ENCODE results near the gene ZNF835. TPM values are rescaled to one million over a fixed set of nuclear protein-coding genes. Genes with fewer than 3 reads are reported as not detected.

ZNF835 gene
- total RNA-seq, 1 experiment from 2014 or later, result 0.07 TPM

DNA sequence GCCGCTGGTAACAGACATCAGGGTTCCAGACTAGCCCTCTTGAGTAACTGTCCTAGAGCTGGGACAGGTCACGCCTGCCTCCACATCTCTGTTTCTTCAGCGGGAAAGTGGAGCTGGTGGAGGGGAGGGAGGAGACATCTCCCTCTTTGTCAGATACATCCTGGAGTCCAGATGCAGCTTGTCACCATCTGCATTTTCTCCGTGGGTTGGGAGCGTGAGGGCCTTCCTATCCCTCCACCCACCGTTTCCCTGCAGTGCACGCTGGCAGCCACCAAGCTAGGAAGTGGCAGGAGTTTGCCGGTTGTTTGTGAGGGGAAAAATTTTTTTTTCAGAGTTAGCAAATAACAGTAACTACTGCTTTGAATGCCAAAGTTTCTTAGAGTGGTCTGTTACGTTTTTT, 48.6 kb downstream of the ZNF835 start:
- Histone ChIP-seq H2BK20ac (ENCODE audit: low read depth, low read length, poor library complexity, severe bottlenecking) (no peak overlapping the region), H3K56ac (ENCODE audit: insufficient read length, low read depth, low read length) (no peak overlapping the region), H3K14ac (ENCODE audit: insufficient read depth, low read length) (no peak overlapping the region), H3K9ac (ENCODE audit: extremely low read depth, insufficient read length, low read length) (no peak overlapping the region), H2AK5ac (ENCODE audit: insufficient read length, low read length) (no peak overlapping the region), H2AFZ (ENCODE audit: low read length) (no peak overlapping the region), H2BK15ac (ENCODE audit: low read depth, low read length) (no peak overlapping the region), H4K5ac (ENCODE audit: insufficient read length, low read depth, low read length) (no peak overlapping the region), H3K79me2 (ENCODE audit: insufficient read depth, low read length) (no peaks in the 10 kb centered on the region), H3K9me3 (ENCODE audit: control insufficient read depth, low read depth, low read length) (peaks cover 7% of the 10 kb centered on the region), H3K18ac (ENCODE audit: insufficient read length, low read depth, low read length) (no peak overlapping the region), H3K23ac (ENCODE audit: insufficient read length, low read depth, low read length) (no peak overlapping the region), H3K23me2 (ENCODE audit: insufficient read length, low read depth, low read length, poor library complexity, severe bottlenecking) (no peaks in the 10 kb centered on the region), H3K79me1 (ENCODE audit: insufficient read depth, low read depth, low read length, poor library complexity, severe bottlenecking) (no peaks in the 10 kb centered on the region), H3K4me1 (ENCODE audit: insufficient read depth, low read length) (no peaks in the 10 kb centered on the region), H2BK12ac (ENCODE audit: insufficient read length, low read depth, low read length) (no peak overlapping the region), H4K8ac (replicated peaks; ENCODE audit: insufficient read length, low read depth, low read length) (no peak overlapping the region), H3K4me2 (ENCODE audit: insufficient read depth, insufficient read length, low read length) (no peak overlapping the region), H3K27ac (ENCODE audit: insufficient read length, low read depth, low read length) (no peak overlapping the region), H2BK5ac (ENCODE audit: insufficient read length, low read length) (no peak overlapping the region), H3K4ac (ENCODE audit: low read depth, low read length) (no peak overlapping the region), H4K91ac (ENCODE audit: insufficient read length, low read depth, low read length) (no peak overlapping the region), H3T11ph (ENCODE audit: low read length) (no peak overlapping the region), H2BK120ac (ENCODE audit: low read depth, low read length, poor library complexity, severe bottlenecking) (no peak overlapping the region), H3K27me3 (ENCODE audit: insufficient read depth, low read length) (no peaks in the 10 kb centered on the region), H4K20me1 (ENCODE audit: control insufficient read depth, insufficient read depth, insufficient read length) (no peaks in the 10 kb centered on the region)
- no peak for TF ChIP-seq CTCF (conservative IDR thresholded peaks at IDR 0.05)
- H3K4me1 Mint-ChIP-seq, result no peaks in the 10 kb centered on the region
- no peak for DNase-seq
- H3K4me3 Mint-ChIP-seq, result no peak overlapping the region
- WGBS (ENCODE audit: extremely low coverage, insufficient read length, low lambda C conversion rate), result no CpG with 5 or more reads among the region's 9 CpGs
- H3K27ac Mint-ChIP-seq, result no peak overlapping the region
- H3K9me3 Mint-ChIP-seq, result peaks cover 88 to 94% of the 10 kb centered on the region in 2 experiments
- peaks cover 71 to 80% (median 73%) of the 10 kb centered on the region in 3 experiments for H3K36me3 Mint-ChIP-seq (ENCODE audit: insufficient read depth in 1 of 3, low read depth in 3 of 3)
- no peaks in the 10 kb centered on the region; the same call in none of the 2 replicates for H3K27me3 Mint-ChIP-seq (ENCODE audit: low read depth)
